ENCODE results near the gene ABCB8. TPM values are rescaled to one million over a fixed set of nuclear protein-coding genes. Genes with fewer than 3 reads are reported as not detected.

ABCB8 gene
- total RNA-seq, 1 donor from 2014 or later, result 38.1 TPM

- Mint-ChIP-seq H3K4me1 (ENCODE audit: unreplicated experiment) (no peaks in the 10 kb centered on the region), H3K27me3 (ENCODE audit: unreplicated experiment) (no peaks in the 10 kb centered on the region), H3K9me3 (ENCODE audit: unreplicated experiment) (peaks cover 8% of the 10 kb centered on the region), H3K4me3 (ENCODE audit: unreplicated experiment) (no peak overlapping the region), H3K27ac (ENCODE audit: unreplicated experiment) (no peak overlapping the region), H3K36me3 (ENCODE audit: unreplicated experiment) (no peaks in the 10 kb centered on the region)
- no peak for DNase-seq (ENCODE audit: extremely low spot score, unreplicated experiment)
- no peak for TF ChIP-seq CTCF (IDR thresholded peaks at IDR 0.05)
These were observed 33.3 kb upstream of the ABCB8 start for GRCh38 chr7:150994838-150995510.

- Mint-ChIP-seq H3K9me3 (ENCODE audit: unreplicated experiment) (no peaks in the 10 kb centered on the region), H3K4me3 (ENCODE audit: unreplicated experiment) (no peak overlapping the region), H3K4me1 (ENCODE audit: unreplicated experiment) (no peaks in the 10 kb centered on the region), H3K27me3 (ENCODE audit: unreplicated experiment) (no peaks in the 10 kb centered on the region), H3K27ac (ENCODE audit: unreplicated experiment) (no peak overlapping the region), H3K36me3 (ENCODE audit: unreplicated experiment) (no peaks in the 10 kb centered on the region)
- DNase-seq (ENCODE audit: extremely low spot score, unreplicated experiment), result no peak
- no peak for TF ChIP-seq CTCF (IDR thresholded peaks at IDR 0.05)
These were observed 31.7 kb upstream of the ABCB8 start for GRCh38 chr7:150996376-150997074.

- no peak overlapping the region for H3K27ac Mint-ChIP-seq (ENCODE audit: unreplicated experiment)
- DNase-seq (ENCODE audit: extremely low spot score, unreplicated experiment), result no peak
- H3K4me1 Mint-ChIP-seq (ENCODE audit: unreplicated experiment), result no peaks in the 10 kb centered on the region
- no peaks in the 10 kb centered on the region for H3K36me3 Mint-ChIP-seq (ENCODE audit: unreplicated experiment)
- no peak for TF ChIP-seq CTCF (IDR thresholded peaks at IDR 0.05)
- no peaks in the 10 kb centered on the region for H3K9me3 Mint-ChIP-seq (ENCODE audit: unreplicated experiment)
- H3K27me3 Mint-ChIP-seq (ENCODE audit: unreplicated experiment), result no peaks in the 10 kb centered on the region
- no peak overlapping the region for H3K4me3 Mint-ChIP-seq (ENCODE audit: unreplicated experiment)
These were observed 31.2 kb upstream of the ABCB8 start for GRCh38 chr7:150997075-150997511.

GRCh38 chr7:150997817-150998216 lies 30.4 kb upstream of the ABCB8 start:
- H3K27ac Mint-ChIP-seq (ENCODE audit: unreplicated experiment), result no peak overlapping the region
- TF ChIP-seq CTCF (IDR thresholded peaks at IDR 0.05), result no peak
- no peaks in the 10 kb centered on the region for H3K9me3 Mint-ChIP-seq (ENCODE audit: unreplicated experiment)
- DNase-seq (ENCODE audit: extremely low spot score, unreplicated experiment), result no peak
- no peaks in the 10 kb centered on the region for H3K4me1 Mint-ChIP-seq (ENCODE audit: unreplicated experiment)
- no peak overlapping the region for H3K4me3 Mint-ChIP-seq (ENCODE audit: unreplicated experiment)
- no peaks in the 10 kb centered on the region for H3K27me3 Mint-ChIP-seq (ENCODE audit: unreplicated experiment)
- H3K36me3 Mint-ChIP-seq (ENCODE audit: unreplicated experiment), result no peaks in the 10 kb centered on the region

GRCh38 chr7:150998341-150998740 lies 29.9 kb upstream of the ABCB8 start:
- no peak overlapping the region for H3K4me3 Mint-ChIP-seq (ENCODE audit: unreplicated experiment)
- DNase-seq (ENCODE audit: extremely low spot score, unreplicated experiment), result no peak
- no peak for TF ChIP-seq CTCF (IDR thresholded peaks at IDR 0.05)
- H3K9me3 Mint-ChIP-seq (ENCODE audit: unreplicated experiment), result no peaks in the 10 kb centered on the region
- peaks cover 3% of the 10 kb centered on the region for H3K27me3 Mint-ChIP-seq (ENCODE audit: unreplicated experiment)
- H3K36me3 Mint-ChIP-seq (ENCODE audit: unreplicated experiment), result no peaks in the 10 kb centered on the region
- H3K27ac Mint-ChIP-seq (ENCODE audit: unreplicated experiment), result no peak overlapping the region
- H3K4me1 Mint-ChIP-seq (ENCODE audit: unreplicated experiment), result no peaks in the 10 kb centered on the region

All from osteocyte (in vitro differentiated cells).